Endothelial cell of umbilical vein (primary cell): Measurements from ENCODE around the gene WRNIP1. TPM values are rescaled to one million over a fixed set of nuclear protein-coding genes. Genes with fewer than 3 reads are reported as not detected.

Experiments
- BruUV-seq: library from RNA; stranded (reverse); fragments of 400-500 nt; replicated peaks from 2 replicates; lab custom pipeline; 2021; lab: Mats Ljungman, UMichigan
- CTCF ChIA-PET: fragments of 300-600, 350-600 bp; sonication (Branson Sonifier 250); formaldehyde crosslinking; loops from one replicate; lab custom pipeline; 2021; ENCODE audit warnings: antibody characterized with exemption, inconsistent platforms; lab: Charles Lee
- POLR2A ChIA-PET: fragments of 300-600, 350-600 bp; sonication (Branson Sonifier 250); formaldehyde crosslinking; loops from one replicate; lab custom pipeline; 2021; ENCODE audit warnings: antibody characterized with exemption, inconsistent platforms; lab: Charles Lee
- DNase-seq: peaks from one replicate; pipeline ENCODE4 v3.0.0-alpha.2; 2011; ENCODE audit warnings: low read depth, low spot score
- FAIRE-seq: peaks from 2 replicates; lab custom pipeline; 2011; peaks lifted over from hg19 to GRCh38; lab: Jason Lieb, UNC
- H2AFZ ChIP-seq: 2 replicates; pipeline ENCODE4 v1.6.0; 2012; ENCODE audit warnings: low read depth, low read length, control low read depth, inconsistent platforms
- H3K27ac ChIP-seq: 2 replicates; pipeline ENCODE4 v1.5.1; 2011; ENCODE audit warnings: low read depth, mild to moderate bottlenecking, control low read depth, low read length, moderate library complexity; ENCODE audit not compliant: insufficient read depth
- H3K27me3 ChIP-seq, 2 experiments: 2 replicates each; pipeline versions ENCODE4 v1.6.0 to v1.6.1; 2011; ENCODE audit warnings: low read length in 2 of 2, mixed read lengths in 1 of 2; ENCODE audit not compliant: control insufficient read depth in 2 of 2, insufficient read depth in 2 of 2
- H3K36me3 ChIP-seq, 2 experiments: 2 replicates in 1 of 2; 3 replicates in 1 of 2; pipeline ENCODE4 v1.5.1; 2011; ENCODE audit warnings: low read length in 2 of 2, mild to moderate bottlenecking in 1 of 2, moderate library complexity in 1 of 2; ENCODE audit not compliant: control insufficient read depth in 2 of 2, insufficient read depth in 2 of 2; ENCODE audit errors: extremely low read depth in 1 of 2
- H3K4me1 ChIP-seq: 3 replicates; pipeline ENCODE4 v1.5.1; 2011; ENCODE audit warnings: mild to moderate bottlenecking, low read length; ENCODE audit not compliant: control insufficient read depth, insufficient read depth; ENCODE audit errors: extremely low read depth
- H3K4me2 ChIP-seq: 2 replicates; pipeline ENCODE4 v1.6.1; 2011; ENCODE audit warnings: low read length, control low read depth, mixed read lengths; ENCODE audit not compliant: insufficient read depth
- H3K4me3 ChIP-seq, 3 experiments: fragments of 200-600 bp in 1 of 3; sonication (generic), shearing (Covaris generic) in 1 of 3; replicated peaks in 1 of 3; 2 replicates each; pipeline ENCODE4 v1.5.1; 2011 to 2016; ENCODE audit warnings: control low read depth in 3 of 3, low read length in 3 of 3, mild to moderate bottlenecking in 2 of 3, inconsistent platforms in 1 of 3, low read depth in 1 of 3, moderate library complexity in 1 of 3; ENCODE audit not compliant: insufficient read depth in 1 of 3
- H3K79me2 ChIP-seq: 2 replicates; pipeline ENCODE4 v1.6.0; 2012; ENCODE audit warnings: low read length, inconsistent platforms; ENCODE audit not compliant: control insufficient read depth, insufficient read depth
- H3K9ac ChIP-seq: replicated peaks from 2 replicates; pipeline ENCODE3; 2011; ENCODE audit warnings: low read length, control low read depth; ENCODE audit not compliant: insufficient read depth; ENCODE audit errors: extremely low read depth
- H3K9me1 ChIP-seq: replicated peaks from 3 replicates; pipeline ENCODE4 v1.6.0; 2011; ENCODE audit warnings: mild to moderate bottlenecking, low read length; ENCODE audit not compliant: control insufficient read depth, insufficient read depth; ENCODE audit errors: extremely low read depth
- H3K9me3 ChIP-seq: replicated peaks from 2 replicates; pipeline ENCODE4 v1.5.1; 2012; ENCODE audit warnings: low read length, inconsistent platforms; ENCODE audit not compliant: control insufficient read depth, insufficient read depth
- H4K20me1 ChIP-seq: replicated peaks from 2 replicates; pipeline ENCODE3; 2011; ENCODE audit warnings: mild to moderate bottlenecking, low read length; ENCODE audit not compliant: control insufficient read depth, insufficient read depth; ENCODE audit errors: extremely low read depth
- CTCF ChIP-seq, 2 donors: IDR thresholded peaks; 1 replicate in 1 of 2; 2 replicates in 1 of 2; pipeline ENCODE4 v1.5.1; 2011; ENCODE audit warnings: low read length in 2 of 2, mild to moderate bottlenecking in 2 of 2, moderate library complexity in 2 of 2, control low read depth in 1 of 2, inconsistent platforms in 1 of 2, low read depth in 1 of 2; ENCODE audit not compliant: insufficient read depth in 1 of 2; ENCODE audit errors: extremely low read depth in 1 of 2
- EZH2 ChIP-seq: IDR thresholded peaks from 2 replicates; pipeline ENCODE4 v1.6.1; 2012; ENCODE audit warnings: borderline replicate concordance, low read depth, mild to moderate bottlenecking, moderate library complexity, low read length, inconsistent platforms; ENCODE audit not compliant: severe bottlenecking
- FOS ChIP-seq: IDR thresholded peaks from 2 replicates; pipeline ENCODE4 v1.6.1; 2011; ENCODE audit warnings: mild to moderate bottlenecking, low read length, moderate library complexity, borderline replicate concordance; ENCODE audit not compliant: insufficient read depth
- GATA2 ChIP-seq: IDR thresholded peaks from 2 replicates; pipeline ENCODE4 v1.7.0; 2011; ENCODE audit warnings: low read depth, mild to moderate bottlenecking, moderate library complexity, mixed read lengths, low read length; ENCODE audit not compliant: insufficient read length, insufficient read depth
- JUN ChIP-seq: IDR thresholded peaks from 2 replicates; pipeline ENCODE4 v1.6.1; 2011; ENCODE audit warnings: borderline replicate concordance, low read depth; ENCODE audit not compliant: insufficient read length, insufficient read depth
- MYC ChIP-seq: IDR thresholded peaks from one replicate; pipeline ENCODE4 v1.6.1; 2011; ENCODE audit warnings: mild to moderate bottlenecking, low read depth, low read length
- POLR2A ChIP-seq: IDR thresholded peaks from 2 replicates; pipeline ENCODE4 v1.6.1; 2012; ENCODE audit warnings: low read depth, mild to moderate bottlenecking, control low read depth, low read length
- POLR2AphosphoS5 ChIP-seq: IDR thresholded peaks from 2 replicates; pipeline ENCODE4 v1.6.1; 2012; ENCODE audit warnings: low read depth, mild to moderate bottlenecking, control low read depth, low read length, moderate library complexity; ENCODE audit not compliant: insufficient read depth
- dilution Hi-C: fragments of 300-500 bp; cut with MboI; formaldehyde crosslinking; loops from one replicate; pipeline ENCODE4 v1.15.0; 2019; ENCODE audit warnings: low sequenced_read_pairs; ENCODE audit not compliant: extremely low pct_ligation_motif_present
- intact Hi-C: fragments of 100-400 bp; cut with micrococcal nuclease; formaldehyde crosslinking; loops from one replicate; pipeline ENCODE4 v1.10.0; 2022
- polyA plus RNA-seq, 4 experiments: library from polyadenylated mRNA; depleted of rRNA in 3 of 4; stranded (reverse) in 3 of 4; unstranded in 1 of 4; fragments of >200 nt; gene quantifications; 2 replicates each; pipeline versions ENCODE4 v1.2.1 to v1.2.3, GENCODE V29; 2011 to 2012; ENCODE audit warnings: missing spikeins in 1 of 4
- total RNA-seq: library from RNA; stranded (reverse); gene quantifications from 2 replicates; pipeline ENCODE4 v1.2.3, GENCODE V29; 2021
- TF ChIP-seq, protein P1 (sequence below): IDR thresholded peaks from 2 replicates; pipeline ENCODE4 v1.6.1; 2011; ENCODE audit not compliant: insufficient read depth, insufficient read length

WRNIP1 gene
- total and polyA plus RNA-seq, 2 donors (not counting 3 experiments of a cell fraction or from before 2014, with no cell fraction given), result 50.1 to 68.9 TPM

DNA sequence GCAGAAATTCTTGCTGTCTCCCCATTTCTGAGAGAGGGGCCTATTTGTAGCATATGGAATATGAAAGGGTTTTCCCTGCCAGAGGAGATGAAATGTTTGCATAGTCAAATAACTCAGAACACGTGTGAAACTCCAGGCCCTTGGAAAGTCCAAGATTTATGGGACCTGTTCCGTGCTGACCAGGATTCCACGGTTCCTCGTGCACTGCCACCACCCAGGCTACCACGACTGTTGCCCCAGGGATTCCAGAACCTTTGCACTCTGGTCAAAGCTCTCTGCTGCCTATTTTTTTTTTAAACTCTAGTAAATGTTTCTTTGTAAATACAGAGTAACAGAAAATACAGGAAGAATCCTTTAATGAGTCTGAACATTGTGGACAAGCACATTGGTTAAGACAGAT is 49.5 kb upstream of the WRNIP1 start:
- Histone ChIP-seq H3K4me3 (no peak overlapping the region), H3K9ac (no peak overlapping the region), H3K9me1 (no peaks in the 10 kb centered on the region), H2AFZ (no peak overlapping the region), H4K20me1 (no peaks in the 10 kb centered on the region), H3K27ac (no peak overlapping the region), H3K36me3 (no peaks in the 10 kb centered on the region), H3K9me3 (peaks cover 2% of the 10 kb centered on the region), H3K27me3 (no peaks in the 10 kb centered on the region), H3K79me2 (no peaks in the 10 kb centered on the region), H3K4me2 (no peak overlapping the region), H3K4me1 (peaks cover 23% of the 10 kb centered on the region)
- FAIRE-seq (no peak), DNase-seq (no peak)
- no TSS peak for BruUV-seq
- ChIA-PET POLR2A (no interaction called here), CTCF (no interaction called here)
- TF ChIP-seq, protein P1, sequence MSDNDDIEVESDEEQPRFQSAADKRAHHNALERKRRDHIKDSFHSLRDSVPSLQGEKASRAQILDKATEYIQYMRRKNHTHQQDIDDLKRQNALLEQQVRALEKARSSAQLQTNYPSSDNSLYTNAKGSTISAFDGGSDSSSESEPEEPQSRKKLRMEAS, result no peak
- TF ChIP-seq POLR2AphosphoS5, result no peak
- dilution Hi-C loops (no loop called here), intact Hi-C loops (no loop called here)

- no TSS peak for BruUV-seq
- CTCF ChIA-PET, result no interaction called here
- Histone ChIP-seq H2AFZ (no peak overlapping the region), H3K79me2 (no peaks in the 10 kb centered on the region), H3K27ac (no peak overlapping the region), H4K20me1 (no peaks in the 10 kb centered on the region), H3K36me3 (no peaks in the 10 kb centered on the region), H3K9me1 (no peaks in the 10 kb centered on the region), H3K27me3 (no peaks in the 10 kb centered on the region), H3K4me3 (no peak overlapping the region), H3K4me2 (no peak overlapping the region), H3K4me1 (peaks cover 23% of the 10 kb centered on the region), H3K9ac (no peak overlapping the region), H3K9me3 (no peaks in the 10 kb centered on the region)
- intact Hi-C loops (no loop called here), dilution Hi-C loops (no loop called here)
- FAIRE-seq (no peak), DNase-seq (peak; percentile 21)
- TF ChIP-seq POLR2AphosphoS5 (no peak), CTCF (IDR thresholded peaks at IDR 0.05; ENCODE audit: extremely low read depth in 1 of 2, insufficient read depth in 1 of 2, low read depth in 1 of 2, low read length in 2 of 2) (no peak), FOS (no peak), POLR2A (no peak), JUN (no peak), EZH2 (no peak), GATA2 (no peak), MYC (no peak)
- TF ChIP-seq, protein P1, result no peak
- POLR2A ChIA-PET, result no interaction called here
Observed at GRCh38 chr6:2716936-2717700, 48.1 kb upstream of the WRNIP1 start.
